ENCODE data around the gene TGFBR2. TPM values are rescaled to one million over a fixed set of nuclear protein-coding genes. Genes with fewer than 3 reads are reported as not detected.

Gene TGFBR2
- total RNA-seq, 2 donors from 2014 or later: 6.0 to 9.6 TPM

GRCh38 chr3:30656624-30657141, 50.3 kb downstream of the TGFBR2 start:
- Mint-ChIP-seq H3K27ac (no peak overlapping the region), H3K27me3 (ENCODE audit: insufficient read depth) (no peaks in the 10 kb centered on the region), H3K9me3 (no peaks in the 10 kb centered on the region), H3K36me3 (ENCODE audit: low read depth) (peaks cover 48% of the 10 kb centered on the region), H3K4me1 (peaks cover 29% of the 10 kb centered on the region), H3K4me3 (no peak overlapping the region)
- Histone ChIP-seq H3K4me1 (ENCODE audit: control insufficient read depth, insufficient read depth, low read length) (peaks cover 9% of the 10 kb centered on the region), H3K9ac (ENCODE audit: extremely low read depth, low read length, poor library complexity, severe bottlenecking) (no peak overlapping the region), H3K9me3 (ENCODE audit: control insufficient read depth, low read length) (no peaks in the 10 kb centered on the region), H3K36me3 (ENCODE audit: control insufficient read depth, insufficient read depth, low read length) (peaks cover 50% of the 10 kb centered on the region), H3K27ac (ENCODE audit: low read depth, low read length) (no peak overlapping the region), H3K4me3 (ENCODE audit: low read length) (no peak overlapping the region), H3K27me3 (ENCODE audit: control insufficient read depth, insufficient read depth, low read length, poor library complexity, severe bottlenecking) (no peaks in the 10 kb centered on the region)
- no peak for DNase-seq
- WGBS, 2 experiments (ENCODE audit: insufficient coverage in 1 of 2, insufficient read length in 1 of 2): 96 to 99% methylated on average over 3 of the region's 3 CpGs
- TF ChIP-seq CTCF (conservative IDR thresholded peaks at IDR 0.05): no peak

GRCh38 chr3:30657914-30658313, 51.5 kb downstream of the TGFBR2 start:
- H3K9me3 ChIP-seq (ENCODE audit: control insufficient read depth, low read length): no peaks in the 10 kb centered on the region
- H3K9ac ChIP-seq (ENCODE audit: extremely low read depth, low read length, poor library complexity, severe bottlenecking): no peak overlapping the region
- H3K4me1 ChIP-seq (ENCODE audit: control insufficient read depth, insufficient read depth, low read length): peaks cover 9% of the 10 kb centered on the region
- WGBS, 2 experiments (ENCODE audit: insufficient coverage in 1 of 2, insufficient read length in 1 of 2): 76 to 78% methylated on average over 2 to 3 of the region's 3 CpGs
- no peak for DNase-seq
- H3K4me3 ChIP-seq (ENCODE audit: low read length): no peak overlapping the region
- peak overlapping the region; percentile 71 for H3K27ac Mint-ChIP-seq
- H3K27ac ChIP-seq (ENCODE audit: low read depth, low read length): no peak overlapping the region
- peaks cover 36% of the 10 kb centered on the region for H3K4me1 Mint-ChIP-seq
- H3K9me3 Mint-ChIP-seq: no peaks in the 10 kb centered on the region
- no peaks in the 10 kb centered on the region for H3K27me3 Mint-ChIP-seq (ENCODE audit: insufficient read depth)
- no peak for TF ChIP-seq CTCF (conservative IDR thresholded peaks at IDR 0.05)
- H3K36me3 Mint-ChIP-seq (ENCODE audit: low read depth): peaks cover 39% of the 10 kb centered on the region
- H3K27me3 ChIP-seq (ENCODE audit: control insufficient read depth, insufficient read depth, low read length, poor library complexity, severe bottlenecking): no peaks in the 10 kb centered on the region
- H3K4me3 Mint-ChIP-seq: no peak overlapping the region
- peaks cover 48% of the 10 kb centered on the region for H3K36me3 ChIP-seq (ENCODE audit: control insufficient read depth, insufficient read depth, low read length)

- peaks cover 35% of the 10 kb centered on the region for H3K36me3 Mint-ChIP-seq (ENCODE audit: low read depth)
Measured at GRCh38 chr3:30658328-30659052, 52.1 kb downstream of the TGFBR2 start.

More at GRCh38 chr3:30658328-30659052, 52.1 kb downstream of the TGFBR2 start:
- Histone ChIP-seq H3K27me3 (ENCODE audit: control insufficient read depth, insufficient read depth, low read length, poor library complexity, severe bottlenecking) (no peaks in the 10 kb centered on the region), H3K36me3 (ENCODE audit: control insufficient read depth, insufficient read depth, low read length) (peaks cover 50% of the 10 kb centered on the region), H3K9ac (ENCODE audit: extremely low read depth, low read length, poor library complexity, severe bottlenecking) (no peak overlapping the region), H3K4me3 (ENCODE audit: low read length) (no peak overlapping the region), H3K27ac (ENCODE audit: low read depth, low read length) (peak overlapping the region; percentile 9), H3K4me1 (ENCODE audit: control insufficient read depth, insufficient read depth, low read length) (peaks cover 9% of the 10 kb centered on the region), H3K9me3 (ENCODE audit: control insufficient read depth, low read length) (no peaks in the 10 kb centered on the region)
- no peak for TF ChIP-seq CTCF (conservative IDR thresholded peaks at IDR 0.05)
- 88 to 94% methylated on average over 5 to 9 of the region's 9 CpGs for WGBS, 2 experiments (ENCODE audit: insufficient coverage in 1 of 2, insufficient read length in 1 of 2)
- H3K4me1 Mint-ChIP-seq: peaks cover 37% of the 10 kb centered on the region
- no peaks in the 10 kb centered on the region for H3K27me3 Mint-ChIP-seq (ENCODE audit: insufficient read depth)
- no peak for DNase-seq
- peak overlapping the region; percentile 71 for H3K27ac Mint-ChIP-seq
- no peaks in the 10 kb centered on the region for H3K9me3 Mint-ChIP-seq
- H3K4me3 Mint-ChIP-seq: no peak overlapping the region

Measured in endodermal cell (in vitro differentiated cells).